CD14-positive monocyte (primary cell): ENCODE results near the gene SCIN. TPM values are rescaled to one million over a fixed set of nuclear protein-coding genes. Genes with fewer than 3 reads are reported as not detected.

ENCODE experiments used
- DNase-seq, 3 donors: peaks; one replicate each; pipeline ENCODE4 v3.0.0-alpha.2; 2011 to 2022
- H2AFZ ChIP-seq: 2 replicates; pipeline ENCODE4 v1.6.0; 2012; ENCODE audit warnings: mild to moderate bottlenecking, low read depth, low read length, inconsistent platforms; ENCODE audit not compliant: insufficient read depth, poor library complexity, severe bottlenecking
- H3K27ac ChIP-seq, 2 donors: 1 replicate in 1 of 2; 2 replicates in 1 of 2; pipeline ENCODE4 v1.5.1; 2012 to 2013; ENCODE audit warnings: low read length in 2 of 2, control low read depth in 1 of 2, inconsistent platforms in 1 of 2, low read depth in 1 of 2, mild to moderate bottlenecking in 1 of 2
- H3K27me3 ChIP-seq, 2 donors: one replicate each; pipeline versions ENCODE4 v1.6.0 to v1.6.1; 2011 to 2013; ENCODE audit warnings: low read length in 2 of 2; ENCODE audit not compliant: control insufficient read depth in 2 of 2, insufficient read depth in 2 of 2
- H3K36me3 ChIP-seq, 2 donors: replicated peaks in 1 of 2; 1 replicate in 1 of 2; 2 replicates in 1 of 2; pipeline versions ENCODE4 v1.5.1 to v1.6.1; 2012 to 2013; ENCODE audit warnings: low read length in 2 of 2, control low read depth in 1 of 2, inconsistent platforms in 1 of 2, mild to moderate bottlenecking in 1 of 2; ENCODE audit not compliant: insufficient read depth in 2 of 2, control insufficient read depth in 1 of 2
- H3K4me1 ChIP-seq, 2 donors: 1 replicate in 1 of 2; 2 replicates in 1 of 2; pipeline versions ENCODE4 v1.5.1 to v1.6.1; 2012 to 2013; ENCODE audit warnings: low read length in 2 of 2, control low read depth in 1 of 2, inconsistent platforms in 1 of 2, mild to moderate bottlenecking in 1 of 2, moderate library complexity in 1 of 2; ENCODE audit not compliant: insufficient read depth in 2 of 2, control insufficient read depth in 1 of 2
- H3K4me2 ChIP-seq: replicated peaks from 2 replicates; pipeline ENCODE3; 2012; ENCODE audit warnings: low read length, moderate library complexity, mild to moderate bottlenecking; ENCODE audit not compliant: poor library complexity, severe bottlenecking; ENCODE audit errors: extremely low read depth
- H3K4me3 ChIP-seq, 3 experiments: fragments of 200-600 bp in 1 of 3; sonication (generic) in 1 of 3; replicated peaks in 1 of 3; 1 replicate in 2 of 3; 2 replicates in 1 of 3; pipeline ENCODE4 v1.5.1; 2011 to 2013; ENCODE audit warnings: low read length in 3 of 3, mild to moderate bottlenecking in 3 of 3, control low read depth in 2 of 3, low read depth in 2 of 3, inconsistent platforms in 1 of 3, moderate library complexity in 1 of 3
- H3K79me2 ChIP-seq: 2 replicates; pipeline ENCODE4 v1.6.0; 2012; ENCODE audit warnings: mild to moderate bottlenecking, control low read depth, inconsistent platforms, low read length, moderate library complexity; ENCODE audit not compliant: insufficient read depth
- H3K9ac ChIP-seq: 2 replicates; pipeline ENCODE4 v1.6.0; 2017; ENCODE audit warnings: low read length, mild to moderate bottlenecking; ENCODE audit not compliant: insufficient read depth, poor library complexity, severe bottlenecking
- H3K9me3 ChIP-seq, 2 donors: replicated peaks in 1 of 2; 1 replicate in 1 of 2; 2 replicates in 1 of 2; pipeline versions ENCODE4 v1.5.1 to v1.6.1; 2012 to 2013; ENCODE audit warnings: low read length in 2 of 2, control low read depth in 1 of 2; ENCODE audit not compliant: control insufficient read depth in 1 of 2, insufficient read depth in 1 of 2
- H4K20me1 ChIP-seq: 2 replicates; pipeline ENCODE4 v1.6.0; 2012; ENCODE audit warnings: mild to moderate bottlenecking, low read length, control low read depth, moderate library complexity; ENCODE audit not compliant: insufficient read depth
- H3K27ac Mint-ChIP-seq, 7 donors: one replicate each; pipeline ENCODE4 v1.8.0; 2020; ENCODE audit warnings: mild to moderate bottlenecking in 7 of 7, mixed read lengths in 7 of 7, moderate library complexity in 6 of 7, inconsistent platforms in 2 of 7
- H3K27me3 Mint-ChIP-seq, 3 donors: one replicate each; pipeline ENCODE4 v1.8.0; 2021 to 2022; ENCODE audit warnings: low read depth in 3 of 3, mild to moderate bottlenecking in 3 of 3, mixed read lengths in 3 of 3, moderate library complexity in 3 of 3, inconsistent platforms in 1 of 3
- H3K36me3 Mint-ChIP-seq, 2 donors: one replicate each; pipeline ENCODE4 v1.8.0; 2020; ENCODE audit warnings: mixed read lengths in 2 of 2, inconsistent platforms in 1 of 2, mild to moderate bottlenecking in 1 of 2
- H3K4me1 Mint-ChIP-seq: one replicate; pipeline ENCODE4 v1.8.0; 2020; ENCODE audit warnings: mild to moderate bottlenecking, mixed read lengths
- H3K4me3 Mint-ChIP-seq, 2 donors: one replicate each; pipeline ENCODE4 v1.8.0; 2020; ENCODE audit warnings: mild to moderate bottlenecking in 2 of 2, mixed read lengths in 2 of 2, moderate library complexity in 1 of 2
- H3K9me3 Mint-ChIP-seq, 7 donors: one replicate each; pipeline ENCODE4 v1.8.0; 2020 to 2022; ENCODE audit warnings: mixed read lengths in 7 of 7, mild to moderate bottlenecking in 6 of 7, moderate library complexity in 6 of 7, inconsistent platforms in 2 of 7
- intact Hi-C, 2 donors: fragments of 100-400 bp; cut with micrococcal nuclease; formaldehyde crosslinking; loops; one replicate each; pipeline versions ENCODE4 v1.15.0 to v1.15.1; 2023
- polyA plus RNA-seq, 3 donors: library from polyadenylated mRNA; depleted of rRNA in 1 of 3; unstranded in 2 of 3; stranded (reverse) in 1 of 3; fragments of 300-500 nt in 2 of 3; fragments of >200 nt in 1 of 3; fragmentation: Illumina TruSeq in 2 of 3; gene quantifications; 1 replicate in 2 of 3; 2 replicates in 1 of 3; pipeline ENCODE4 v1.2.3, GENCODE V29; 2012 to 2021
- small RNA-seq: library from RNA; depleted of rRNA; stranded (forward); fragments of <200 nt; gene quantifications from one replicate; pipeline ENCODE3, GENCODE V24; 2012; ENCODE audit warnings: low read depth; ENCODE audit not compliant: insufficient read length
- TF ChIP-seq, protein P1 (sequence below): fragments of 200-600 bp; IDR thresholded peaks from one replicate; pipeline ENCODE4 v1.8.0; 2022; ENCODE audit warnings: antibody characterized with exemption, mild to moderate bottlenecking

Gene SCIN
- polyA plus RNA-seq, 3 donors = 0.08 TPM; not detected in 2

DNA sequence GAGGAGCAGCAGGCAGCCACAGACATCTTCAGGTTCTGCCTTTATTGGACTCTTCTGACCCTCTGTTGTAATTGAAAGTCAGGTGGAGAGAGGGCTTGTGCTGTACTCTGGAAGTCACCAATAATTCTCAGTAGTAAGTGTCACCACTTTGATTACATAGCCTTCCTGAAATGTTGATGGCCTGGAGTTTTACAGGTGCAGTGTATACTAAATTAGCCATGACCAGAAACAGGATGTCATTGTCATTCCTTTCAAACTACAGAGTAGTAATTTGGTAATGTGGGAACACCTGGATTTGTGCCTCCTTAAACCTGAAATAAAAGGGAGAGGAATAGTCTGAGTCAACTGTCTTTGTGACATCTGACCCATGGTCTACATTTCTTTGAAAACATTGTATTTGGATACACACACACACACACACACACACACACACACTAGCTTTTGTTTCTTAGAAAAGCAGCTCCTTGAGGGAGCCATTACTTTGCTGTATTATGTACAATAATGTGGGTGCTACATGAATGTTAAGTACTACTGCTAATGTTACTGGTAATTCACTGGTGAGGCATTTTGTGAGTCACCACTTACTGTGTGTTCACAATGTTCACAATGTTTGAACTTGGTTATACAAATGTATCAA is 136.5 kb downstream of the SCIN start:
- Mint-ChIP-seq H3K36me3 (no peaks in the 10 kb centered on the region), H3K4me3 (no peak overlapping the region), H3K9me3 (peaks cover 0 to 9% (median 5%) of the 10 kb centered on the region in 7 donors), H3K27me3 (peaks cover 0 to 2% (median 0%) of the 10 kb centered on the region in 3 donors), H3K27ac (no peak overlapping the region), H3K4me1 (no peaks in the 10 kb centered on the region)
- peaks cover 0 to 2% of the 10 kb centered on the region in 2 donors for H3K4me1 ChIP-seq
- H3K9ac ChIP-seq = no peak overlapping the region
- TF ChIP-seq, protein P1, sequence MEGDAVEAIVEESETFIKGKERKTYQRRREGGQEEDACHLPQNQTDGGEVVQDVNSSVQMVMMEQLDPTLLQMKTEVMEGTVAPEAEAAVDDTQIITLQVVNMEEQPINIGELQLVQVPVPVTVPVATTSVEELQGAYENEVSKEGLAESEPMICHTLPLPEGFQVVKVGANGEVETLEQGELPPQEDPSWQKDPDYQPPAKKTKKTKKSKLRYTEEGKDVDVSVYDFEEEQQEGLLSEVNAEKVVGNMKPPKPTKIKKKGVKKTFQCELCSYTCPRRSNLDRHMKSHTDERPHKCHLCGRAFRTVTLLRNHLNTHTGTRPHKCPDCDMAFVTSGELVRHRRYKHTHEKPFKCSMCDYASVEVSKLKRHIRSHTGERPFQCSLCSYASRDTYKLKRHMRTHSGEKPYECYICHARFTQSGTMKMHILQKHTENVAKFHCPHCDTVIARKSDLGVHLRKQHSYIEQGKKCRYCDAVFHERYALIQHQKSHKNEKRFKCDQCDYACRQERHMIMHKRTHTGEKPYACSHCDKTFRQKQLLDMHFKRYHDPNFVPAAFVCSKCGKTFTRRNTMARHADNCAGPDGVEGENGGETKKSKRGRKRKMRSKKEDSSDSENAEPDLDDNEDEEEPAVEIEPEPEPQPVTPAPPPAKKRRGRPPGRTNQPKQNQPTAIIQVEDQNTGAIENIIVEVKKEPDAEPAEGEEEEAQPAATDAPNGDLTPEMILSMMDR = no peak
- H3K4me3 ChIP-seq = no peak overlapping the region
- H3K27ac ChIP-seq = no peak overlapping the region
- intact Hi-C loops = no loop called here
- DNase-seq = no peak
- no peaks in the 10 kb centered on the region for H4K20me1 ChIP-seq
- no peaks in the 10 kb centered on the region for H3K36me3 ChIP-seq
- no peak overlapping the region for H3K4me2 ChIP-seq
- no peaks in the 10 kb centered on the region for H3K79me2 ChIP-seq
- H2AFZ ChIP-seq = no peak overlapping the region
- H3K27me3 ChIP-seq = no peaks in the 10 kb centered on the region
- H3K9me3 ChIP-seq = peaks cover 0 to 8% of the 10 kb centered on the region in 2 donors

DNA sequence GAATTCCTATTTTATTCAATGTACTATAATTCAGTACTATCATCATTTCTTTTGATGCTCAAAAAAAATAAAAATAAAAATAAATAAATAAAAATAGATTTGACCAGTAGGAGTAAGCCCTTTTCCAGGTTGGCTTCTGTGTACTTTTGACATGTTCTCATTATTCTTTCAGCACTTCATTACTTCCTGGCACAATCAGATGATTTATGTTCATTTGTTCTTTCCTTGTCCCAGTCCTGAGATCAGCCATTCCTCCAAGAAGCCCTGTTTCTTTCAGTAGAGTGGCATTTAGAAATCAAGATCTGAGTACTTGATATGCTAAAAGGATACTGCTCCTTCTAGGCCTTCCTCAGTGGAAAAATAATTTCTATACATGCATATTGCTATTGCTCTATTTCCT is 137.8 kb downstream of the SCIN start:
- H3K27ac ChIP-seq = no peak overlapping the region
- peaks cover 0 to 2% (median 0%) of the 10 kb centered on the region in 7 donors for H3K9me3 Mint-ChIP-seq
- H3K9ac ChIP-seq = no peak overlapping the region
- no peak for DNase-seq
- TF ChIP-seq, protein P1 = no peak
- intact Hi-C loops = no loop called here
- H3K9me3 ChIP-seq = no peaks in the 10 kb centered on the region
- no peak overlapping the region for H3K4me2 ChIP-seq
- no peaks in the 10 kb centered on the region for H3K79me2 ChIP-seq
- H3K4me1 Mint-ChIP-seq = peaks cover 5% of the 10 kb centered on the region
- no peaks in the 10 kb centered on the region for H3K27me3 ChIP-seq
- H3K27ac Mint-ChIP-seq = no peak overlapping the region
- no peak overlapping the region for H2AFZ ChIP-seq
- no peaks in the 10 kb centered on the region for H3K27me3 Mint-ChIP-seq
- H3K4me3 Mint-ChIP-seq = no peak overlapping the region
- peaks cover 4 to 9% of the 10 kb centered on the region in 2 donors for H3K4me1 ChIP-seq
- H4K20me1 ChIP-seq = no peaks in the 10 kb centered on the region
- H3K36me3 Mint-ChIP-seq = no peaks in the 10 kb centered on the region
- H3K4me3 ChIP-seq = no peak overlapping the region
- no peaks in the 10 kb centered on the region for H3K36me3 ChIP-seq

Small RNA genes within 50 kb of the gene (small RNA-seq; reads per million reads assigned to genes)
- gene RF00264 = not detected

Other genes with a start within 250 kb of the SCIN start
- gene VWDE, start 166.9 kb upstream of the SCIN start, polyA plus RNA-seq = not detected
- gene ARL4A, start 116.9 kb downstream of the SCIN start, polyA plus RNA-seq = 100 to 1,000 TPM in 1 of 3 donors, 10 to 100 TPM in 2; 60.3 to 125 (median 69.3) TPM